NCI-H82 treated with DMSO at 0.1 percent for 48 hours (cell line): ENCODE measurements around the gene RPS5.
"Not testable (repeated sequence)": the region's sequence is repeated elsewhere in the genome, so short reads cannot be mapped to it uniquely, and the experiment has no call there.

Source experiments
- DNase-seq: peaks from one replicate; lab custom pipeline; 2025; ENCODE audit not compliant: unreplicated experiment; lab: John Stamatoyannopoulos, UW

RPS5 gene

DNA sequence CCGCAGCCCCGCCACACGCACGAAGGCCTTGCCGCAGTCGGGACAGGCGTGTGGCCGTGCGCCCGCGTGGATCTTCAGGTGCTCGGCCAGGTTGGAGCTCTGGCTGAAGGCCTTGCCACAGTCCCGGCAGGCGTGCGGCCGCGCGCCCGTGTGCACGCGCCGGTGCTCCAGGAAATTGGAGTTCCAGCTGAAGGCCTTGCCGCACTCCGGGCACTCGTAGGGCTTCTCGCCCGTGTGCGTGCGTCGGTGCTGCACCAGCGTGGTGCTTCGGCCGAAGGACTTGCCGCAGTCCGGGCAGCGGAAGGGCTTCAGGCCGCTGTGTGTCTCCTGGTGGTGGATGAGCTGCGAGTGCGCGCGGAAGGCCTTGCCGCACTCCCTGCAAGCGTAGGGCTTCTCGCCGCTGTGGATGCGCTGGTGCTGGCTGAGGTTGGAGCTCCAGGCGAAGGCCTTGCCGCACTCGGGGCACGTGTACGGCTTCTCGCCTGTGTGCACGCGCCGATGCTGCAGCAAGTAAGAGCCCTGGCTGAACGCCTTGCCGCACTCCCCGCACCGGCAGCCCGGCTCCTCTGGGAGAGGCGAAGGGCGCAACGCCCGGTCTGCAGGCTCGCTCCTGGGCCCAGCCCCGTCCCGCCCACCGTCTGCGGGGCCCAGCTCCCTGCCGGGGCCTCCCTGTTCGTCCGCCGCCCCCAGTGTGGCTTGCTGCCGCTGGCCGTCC lies 30.1 kb upstream of the RPS5 start:
- DNase-seq, result no peak

- no peak for DNase-seq
Measured at GRCh38 chr19:58357481-58358145, 29.5 kb upstream of the RPS5 start.

- DNase-seq, result peak; percentile 11
Measured at GRCh38 chr19:58361900-58362271, 25.2 kb upstream of the RPS5 start.

- DNase-seq, result peak; percentile 79
Measured at GRCh38 chr19:58362272-58362994, 24.6 kb upstream of the RPS5 start, which contains the start of gene ZNF497. ZNF497 (minus strand) TSS chr19:58362751; CDS start chr19:58357635, 5,116 bp downstream.

DNA sequence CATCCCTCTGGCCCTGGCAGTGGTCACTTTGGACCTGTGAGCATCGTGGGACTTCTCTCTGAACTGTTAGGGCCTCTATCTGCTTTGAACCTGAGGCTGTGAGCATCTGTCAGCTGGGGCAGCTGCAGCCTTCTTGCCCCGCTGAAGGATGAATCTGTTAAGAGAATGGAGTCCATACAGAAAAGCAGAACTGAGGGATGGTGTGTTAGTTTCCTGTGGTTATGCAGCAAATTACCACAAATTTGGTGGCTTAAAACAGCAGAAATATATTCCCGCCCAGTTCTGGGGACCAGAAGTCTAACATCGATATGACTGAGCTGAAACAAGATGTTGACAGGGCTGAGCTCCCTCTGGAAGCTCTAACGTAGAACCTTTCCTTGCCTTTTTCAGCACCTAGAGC lies 22.9 kb upstream of the RPS5 start:
- no peak for DNase-seq

DNA sequence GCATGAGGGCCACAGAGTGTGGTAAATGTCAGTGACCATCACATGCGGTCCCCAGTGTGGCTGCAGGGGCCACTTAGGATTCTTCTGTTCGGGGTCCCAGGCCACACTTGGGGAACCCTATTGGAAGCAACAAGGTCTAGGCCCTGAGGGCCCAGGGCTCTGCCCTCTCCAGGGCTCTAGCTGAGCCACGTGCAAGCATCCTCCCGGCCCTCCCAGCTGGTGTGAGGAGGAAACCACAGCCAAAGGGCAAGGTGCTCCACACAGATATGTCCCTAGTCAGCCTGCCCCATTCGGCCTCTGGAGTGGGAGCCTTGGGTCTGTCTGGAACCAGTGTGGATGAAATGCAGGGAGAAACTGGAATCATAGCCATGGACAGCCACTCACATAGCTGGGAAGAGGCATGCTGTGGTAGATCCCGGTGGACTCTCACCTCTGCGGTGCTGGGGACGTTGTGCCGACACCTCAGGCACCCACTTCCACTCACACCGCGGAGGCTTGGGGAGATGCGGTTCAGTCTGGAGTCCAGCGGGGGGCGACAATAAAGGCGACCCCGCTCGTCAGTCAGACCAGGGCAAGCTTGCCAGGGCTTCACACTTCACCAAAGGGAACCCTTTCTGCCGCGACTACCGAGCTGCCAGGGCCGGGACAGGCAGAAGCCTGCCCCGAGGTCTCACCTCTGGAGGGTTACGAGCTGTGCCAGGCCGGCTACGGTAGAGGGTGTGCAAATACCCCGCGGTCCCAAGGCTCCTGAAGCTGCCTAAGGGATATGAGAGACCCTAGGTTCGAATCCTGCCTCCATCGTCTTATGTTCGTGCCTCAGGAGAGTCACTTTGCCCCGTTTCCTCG lies 20.3 kb upstream of the RPS5 start:
- no peak for DNase-seq

GRCh38 chr19:58367698-58368454 lies 19.2 kb upstream of the RPS5 start:
- DNase-seq, result no peak

GRCh38 chr19:58368561-58369360 lies 18.3 kb upstream of the RPS5 start:
- DNase-seq, result no peak

DNA sequence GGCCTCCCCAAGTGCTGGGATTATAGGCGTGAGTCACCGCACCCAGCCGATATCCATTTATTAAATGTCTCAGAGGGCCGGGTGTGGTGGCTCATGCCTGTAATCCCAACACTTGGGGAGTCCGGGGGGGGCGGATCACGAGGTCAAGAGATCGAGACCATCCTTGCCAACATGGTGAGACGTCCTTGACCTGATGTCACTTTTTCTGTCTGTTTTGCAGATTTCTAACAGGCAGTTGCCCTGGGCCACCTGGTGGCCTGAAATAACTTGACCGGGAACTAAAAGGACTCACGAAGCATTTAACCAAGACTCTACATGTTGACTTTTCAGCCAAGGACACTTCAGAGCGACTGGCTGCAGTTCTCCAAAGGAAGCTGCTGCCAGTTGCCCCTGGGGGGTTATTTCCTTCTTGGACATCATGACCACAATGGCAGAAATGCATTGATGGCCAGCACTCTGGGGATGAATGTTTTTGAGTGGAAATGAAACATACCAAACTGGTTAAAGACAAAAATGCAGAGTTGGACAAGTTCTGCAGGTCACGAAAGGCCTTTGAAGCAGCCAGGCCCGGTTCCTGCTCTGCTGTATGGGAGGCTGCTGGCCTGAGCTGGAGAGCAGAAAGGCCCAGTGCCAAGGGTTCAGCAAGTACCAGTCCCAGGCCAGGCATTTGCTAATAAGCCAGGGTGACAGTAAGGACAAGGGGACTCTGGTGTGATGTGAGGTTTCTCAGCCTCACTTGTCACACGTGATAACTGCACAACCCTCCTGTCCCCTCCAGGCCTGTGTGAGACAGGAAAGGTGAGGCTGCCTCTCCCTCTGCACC lies 14.5 kb upstream of the RPS5 start:
- DNase-seq, result no peak

GRCh38 chr19:58374200-58374599 lies 12.9 kb upstream of the RPS5 start:
- no peak for DNase-seq

- not testable (repeated sequence) for DNase-seq
Measured at GRCh38 chr19:58376724-58377123, 10.3 kb upstream of the RPS5 start.

DNA sequence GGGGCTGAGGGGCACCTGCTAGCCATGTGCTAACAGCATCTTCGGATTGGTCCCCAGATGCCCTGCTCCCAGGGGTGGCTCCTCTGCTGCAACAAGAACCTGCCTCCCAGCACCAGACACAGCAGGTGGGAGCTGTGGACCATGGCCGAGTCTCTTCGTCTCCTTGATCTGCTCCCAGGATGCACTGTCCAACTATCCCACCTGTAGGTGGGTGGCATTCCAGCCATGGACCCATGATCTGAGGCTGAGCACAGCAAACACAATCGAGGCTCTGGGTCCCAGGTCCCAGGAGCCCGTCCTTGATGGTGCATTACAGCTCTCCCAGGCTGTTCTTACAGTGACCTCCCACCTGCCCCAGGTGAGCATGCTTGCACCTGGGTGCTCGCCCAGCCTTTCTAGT lies 7.8 kb upstream of the RPS5 start:
- no peak for DNase-seq

GRCh38 chr19:58380037-58380661 lies 6.9 kb upstream of the RPS5 start:
- DNase-seq, result no peak

GRCh38 chr19:58380662-58381459 lies 6.2 kb upstream of the RPS5 start, which contains the start of gene ZNF837:
ZNF837 (minus strand) TSS chr19:58381030; CDS start chr19:58369332, 11,698 bp downstream.
- peak; percentile 99 for DNase-seq

GRCh38 chr19:58381460-58382212 lies 5.4 kb upstream of the RPS5 start:
- DNase-seq, result no peak

DNA sequence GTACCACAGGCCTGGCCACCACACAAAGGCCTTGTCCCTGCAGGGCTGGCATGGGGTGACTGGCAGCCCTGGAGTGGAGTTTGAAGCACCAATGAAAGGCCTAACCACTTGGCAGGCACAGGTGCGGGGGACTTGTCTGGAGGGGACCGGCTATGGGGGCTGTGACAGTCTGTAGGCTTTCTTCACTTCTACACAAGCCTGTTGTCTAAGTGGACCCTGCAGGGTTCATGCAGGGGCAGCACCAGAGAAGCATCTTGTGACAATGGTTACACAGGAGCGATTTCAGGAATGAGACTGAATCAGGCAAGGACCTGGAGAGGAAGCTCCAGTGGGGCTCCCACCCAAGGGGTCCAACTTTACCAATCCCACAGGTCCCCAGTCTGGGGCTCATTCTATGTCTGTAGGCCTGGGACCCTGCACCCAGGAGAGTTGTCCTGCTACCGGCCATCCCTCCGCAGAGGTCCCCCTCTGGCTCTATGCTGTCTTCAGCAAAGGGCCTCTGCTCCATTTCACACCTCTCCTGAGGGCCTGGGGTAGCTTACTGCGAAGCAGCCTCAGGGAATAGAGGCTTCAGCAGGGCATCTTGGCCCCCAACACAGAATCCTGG lies 4.0 kb upstream of the RPS5 start:
- DNase-seq, result no peak
